ENCODE measurements around the gene CGNL1.
A peak's percentile ranks its signal among the peaks of the same experiment; 100 is the strongest.

The CGNL1 gene

DNA sequence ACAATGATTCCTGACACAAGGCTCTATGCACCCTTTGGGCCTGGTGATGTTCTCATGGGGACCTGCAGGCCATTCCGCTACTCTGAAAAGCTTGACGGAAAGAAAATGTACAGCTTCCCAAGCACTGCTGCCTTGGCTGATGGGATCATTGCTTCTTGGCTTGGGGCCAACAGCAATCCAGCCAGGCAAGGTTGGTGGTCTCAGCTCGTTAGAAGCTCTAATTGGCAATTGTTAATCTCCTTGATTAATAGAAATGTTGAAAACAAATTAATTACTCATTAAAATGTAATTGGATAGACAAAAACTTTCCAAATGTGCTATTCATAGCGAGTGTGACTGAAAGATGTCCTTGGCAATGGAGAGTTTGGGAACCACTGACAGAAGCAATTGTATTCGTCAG, 199.1 kb downstream of the CGNL1 start:
- DNase-seq (ENCODE audit: low spot score): no peak

DNA sequence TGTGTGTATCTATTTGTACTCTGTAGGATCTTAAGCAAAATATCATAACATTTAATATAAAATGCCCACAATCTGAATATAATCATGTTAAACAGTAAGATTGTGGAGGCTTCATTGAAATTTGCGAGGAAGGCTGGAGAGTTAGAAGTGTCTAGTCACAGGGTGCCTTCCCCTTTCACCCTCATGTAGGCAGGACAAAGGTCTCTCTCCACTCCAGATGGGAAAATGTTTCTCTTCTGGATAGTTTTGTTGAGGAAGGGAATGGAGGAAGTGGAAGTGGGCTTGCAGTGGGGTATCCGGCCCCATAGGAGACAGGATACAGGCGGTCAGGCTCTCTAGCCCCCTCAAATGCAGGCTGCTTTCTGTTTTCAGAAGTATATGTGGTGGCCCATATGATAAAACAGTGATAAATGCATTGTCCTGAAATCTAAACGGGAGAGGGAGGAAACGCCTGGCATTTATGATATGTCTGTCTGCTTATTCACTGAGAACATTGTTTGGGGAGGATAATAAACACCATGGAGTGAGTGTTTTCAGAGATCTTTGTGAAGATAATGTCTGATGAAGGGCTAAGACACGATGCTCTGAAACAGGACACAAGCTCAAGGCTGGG, 202.1 kb downstream of the CGNL1 start:
- no peak for DNase-seq (ENCODE audit: low spot score)

DNA sequence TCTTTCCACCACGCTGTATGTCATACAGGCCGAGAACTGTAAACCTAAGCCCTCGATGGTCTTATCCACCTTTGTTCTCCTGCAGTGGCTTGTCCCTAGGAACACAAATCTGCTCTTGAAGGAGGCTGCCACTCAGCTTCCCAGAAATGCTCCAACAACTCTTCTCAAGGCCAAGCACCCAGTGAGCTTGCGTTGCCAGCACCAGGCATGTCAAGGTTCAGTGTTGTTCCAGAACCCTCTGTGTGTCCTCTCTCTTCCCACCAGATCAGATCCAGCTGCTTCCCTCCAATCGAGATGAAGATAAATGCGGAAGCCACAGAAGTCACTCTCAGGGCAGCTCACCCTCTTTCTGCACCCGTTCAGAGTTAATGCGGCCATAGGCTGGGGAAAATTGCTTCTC, 204.1 kb downstream of the CGNL1 start:
- DNase-seq (ENCODE audit: low spot score): no peak

DNA sequence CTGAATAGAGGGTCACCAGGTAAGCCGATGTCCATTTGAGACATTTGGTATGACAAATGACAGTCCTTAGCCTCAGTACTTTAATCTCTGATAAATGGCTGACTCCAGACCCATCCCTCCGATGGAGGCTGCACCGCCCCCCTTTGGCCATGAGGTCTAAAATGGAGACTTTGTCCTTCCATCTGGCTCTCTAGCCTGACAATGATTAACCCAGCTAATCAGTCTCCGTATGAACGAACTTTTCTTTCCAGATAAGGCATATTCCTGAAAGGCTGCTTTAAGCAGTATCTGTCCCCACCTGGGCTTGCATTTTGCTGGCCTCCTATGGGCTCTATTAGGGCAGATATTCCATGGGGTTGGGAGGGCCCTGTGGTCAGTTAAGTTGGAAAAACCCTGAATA, 204.6 kb downstream of the CGNL1 start:
- peak; percentile 38 for DNase-seq (ENCODE audit: low spot score)

DNA sequence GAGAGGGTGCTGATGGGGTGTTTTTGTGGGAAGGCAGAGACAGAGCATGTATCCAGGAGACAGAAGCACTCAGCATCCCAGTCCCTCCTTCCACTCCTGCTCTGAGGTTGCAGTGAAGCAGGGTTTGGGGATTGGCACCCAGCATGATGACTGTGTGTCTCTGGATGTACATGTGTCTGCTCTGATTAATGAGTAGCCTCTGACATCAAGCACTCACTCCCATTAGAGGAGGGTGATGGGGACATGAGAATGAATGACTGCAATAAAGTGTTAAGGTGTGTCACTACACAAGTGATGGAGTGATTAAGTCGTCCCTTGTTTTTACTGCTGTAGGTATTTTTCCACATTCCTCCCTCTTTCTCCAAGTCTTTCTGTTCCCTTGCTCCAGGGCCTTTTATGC, 205.8 kb downstream of the CGNL1 start:
- no peak for DNase-seq (ENCODE audit: low spot score)

DNA sequence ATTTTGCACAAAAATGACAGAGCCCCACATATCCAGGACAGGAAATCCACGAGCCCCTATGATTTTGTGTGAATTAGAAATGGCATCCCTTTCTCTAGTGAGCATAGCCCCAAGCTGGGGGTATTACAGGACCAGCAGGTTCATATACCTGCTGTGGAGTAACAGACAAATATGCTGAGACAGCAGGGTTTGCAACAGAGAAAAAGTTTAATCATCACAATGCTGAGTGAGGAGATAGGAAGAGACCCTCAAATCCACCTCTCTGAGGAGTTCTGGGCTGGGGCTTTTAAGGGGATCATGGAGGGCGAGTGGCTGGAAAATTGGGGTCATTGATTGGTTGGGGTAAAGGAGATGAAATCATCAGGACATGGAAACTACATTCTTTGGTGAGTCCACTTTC, 207.0 kb downstream of the CGNL1 start:
- DNase-seq (ENCODE audit: low spot score): no peak

DNA sequence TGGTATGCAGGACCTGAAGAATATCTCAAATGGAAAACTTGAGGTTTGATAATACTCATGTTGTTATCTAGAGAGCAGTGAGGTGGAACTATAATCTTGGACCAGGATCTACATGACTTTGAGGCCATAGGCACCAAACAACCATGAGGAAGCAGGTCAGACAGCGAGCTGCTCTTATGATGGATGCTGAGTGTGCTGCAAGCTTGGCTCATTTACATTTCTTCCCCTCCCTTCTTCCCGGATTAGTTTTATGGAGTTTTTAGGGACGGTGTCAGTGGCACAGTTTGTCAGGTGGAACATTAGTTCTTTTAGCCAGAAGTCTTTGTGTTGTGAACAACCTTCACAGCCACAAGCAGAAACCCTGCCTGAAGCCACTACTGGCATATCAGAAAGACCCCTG, 207.4 kb downstream of the CGNL1 start:
- DNase-seq (ENCODE audit: low spot score): no peak

DNA sequence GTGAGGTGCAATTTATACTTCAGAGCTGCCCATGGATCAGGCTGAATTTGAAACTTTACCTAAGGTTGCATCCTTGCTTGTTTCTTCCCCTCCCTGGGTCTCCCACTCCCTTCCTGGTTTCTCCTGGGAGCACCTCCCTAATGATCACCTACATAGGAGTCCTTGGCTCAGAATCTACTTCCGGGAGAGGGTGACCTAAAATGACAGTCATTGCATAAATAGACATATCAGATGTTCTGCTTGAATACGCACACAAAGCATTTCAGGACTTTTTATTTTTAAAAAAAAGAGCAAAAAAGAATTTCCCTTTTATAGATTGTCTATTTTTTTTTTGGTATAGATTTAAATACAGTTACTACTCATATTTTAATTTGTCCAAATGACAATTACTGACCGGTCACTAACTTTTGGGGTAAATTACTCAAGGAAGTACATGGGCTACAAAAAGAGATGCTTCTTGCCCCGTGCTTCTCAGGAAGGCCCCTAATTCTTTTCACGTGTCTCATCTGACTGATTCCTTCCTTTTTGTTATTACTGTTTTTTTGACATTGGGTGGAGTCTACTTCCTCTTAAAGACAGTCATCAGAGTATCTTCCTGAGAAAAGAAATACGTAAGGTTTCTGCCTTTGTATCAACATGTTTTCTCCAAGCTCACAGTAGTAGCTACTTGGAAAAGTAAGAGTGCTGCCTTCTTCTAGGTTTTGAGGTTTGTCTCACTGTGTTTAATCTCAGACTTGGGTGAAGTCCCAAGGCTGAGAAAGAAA, 210.5 kb downstream of the CGNL1 start:
- DNase-seq (ENCODE audit: low spot score): no peak

DNA sequence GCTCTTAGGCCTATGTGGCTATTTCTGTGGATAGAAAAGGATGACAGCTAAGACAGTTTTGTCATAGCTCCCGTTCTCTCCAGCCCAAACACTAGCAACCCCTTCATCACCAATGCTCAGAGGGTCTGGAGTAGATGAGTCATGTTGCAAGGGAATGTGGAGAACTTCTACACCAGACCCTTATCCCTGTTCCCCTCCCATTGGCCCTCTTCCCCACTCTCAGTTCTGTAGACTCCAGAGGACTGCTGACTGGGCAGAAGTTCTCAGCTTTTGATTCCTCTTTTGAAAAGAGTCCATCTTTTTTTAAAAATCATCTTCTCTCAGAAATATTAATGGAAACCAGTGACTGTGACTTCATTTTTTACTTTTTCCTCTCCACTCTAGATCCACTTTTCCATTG, 213.0 kb downstream of the CGNL1 start:
- no peak for DNase-seq (ENCODE audit: low spot score)

DNA sequence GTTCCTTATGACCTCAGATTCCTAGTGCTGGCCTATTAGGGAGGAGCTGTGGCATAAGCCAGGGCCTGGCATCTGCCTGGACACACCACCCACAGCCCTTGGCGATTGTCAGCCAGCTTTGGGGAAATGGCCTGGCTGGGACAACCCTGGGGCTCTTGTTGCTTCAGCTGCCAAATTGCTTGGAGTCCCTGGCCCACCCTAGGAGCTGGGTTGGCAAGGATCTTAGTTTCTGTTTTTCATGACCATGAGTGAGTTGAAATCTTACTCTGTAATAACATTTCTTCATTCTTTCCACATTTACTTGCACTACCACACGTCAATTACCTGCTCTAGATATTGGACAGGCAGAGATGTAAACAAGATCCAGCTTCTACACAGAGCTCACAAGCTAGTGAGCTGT, 213.4 kb downstream of the CGNL1 start:
- DNase-seq (ENCODE audit: low spot score): no peak

DNA sequence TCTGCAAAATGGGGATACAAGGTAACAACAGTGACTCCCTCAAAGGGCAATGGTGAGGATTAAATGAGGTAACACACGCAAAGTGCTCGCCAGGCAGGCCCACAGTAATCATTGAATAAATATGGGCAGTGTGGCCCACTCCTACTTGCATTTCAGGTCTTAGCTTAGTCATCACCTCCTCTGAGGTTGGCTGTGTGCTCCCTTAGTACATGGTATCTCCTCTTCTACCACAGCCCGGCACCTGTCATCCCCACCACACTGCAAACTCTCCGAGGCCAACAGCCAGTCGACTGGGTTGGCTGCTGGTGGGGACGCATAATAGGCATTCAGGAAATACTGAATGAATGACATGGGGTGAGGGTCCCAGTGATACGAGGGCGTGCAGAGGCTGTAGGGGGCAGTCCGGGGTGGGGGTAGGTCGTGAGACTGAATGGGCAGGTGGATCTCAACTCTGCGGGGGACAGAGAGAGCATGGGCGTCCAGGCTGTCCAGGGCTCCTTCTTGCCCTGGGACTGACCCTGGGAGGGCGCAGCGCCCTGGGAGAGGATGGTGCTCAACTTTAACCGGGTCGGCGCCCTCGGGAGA, 215.0 kb downstream of the CGNL1 start:
- DNase-seq (ENCODE audit: low spot score): peak; percentile 30

DNA sequence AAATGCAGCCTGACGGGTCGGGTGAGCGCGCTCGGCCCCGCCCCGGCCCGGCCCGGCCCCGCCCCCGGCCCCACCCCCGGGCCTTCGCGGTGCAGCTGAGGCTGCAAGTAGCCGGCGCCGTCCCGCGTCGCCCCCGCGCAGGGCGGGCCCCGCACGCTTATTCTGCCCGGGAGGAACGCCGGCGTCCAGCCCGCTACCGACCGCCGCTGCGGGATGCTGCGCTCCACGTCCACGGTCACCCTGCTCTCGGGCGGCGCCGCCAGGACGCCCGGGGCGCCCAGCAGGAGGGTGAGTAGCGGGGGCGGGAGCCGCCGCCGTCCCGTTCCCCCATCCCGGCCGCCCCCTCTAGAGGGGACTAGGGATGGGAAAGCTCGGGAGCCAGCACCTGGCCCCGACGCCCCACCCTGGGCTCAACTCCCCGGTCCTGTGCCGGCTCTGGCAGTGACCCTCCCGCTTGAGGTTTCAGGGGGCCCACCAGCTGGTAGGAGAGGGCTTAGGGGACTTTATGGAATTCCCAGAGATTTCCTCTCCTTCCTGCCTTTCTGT, 215.6 kb downstream of the CGNL1 start, which contains the start of gene MYZAP:
MYZAP (plus strand) TSS at position 83 of the 546 bp plus-strand sequence; CDS start at position 214, 131 bp downstream.
- peak; percentile 76 for DNase-seq (ENCODE audit: low spot score)

DNA sequence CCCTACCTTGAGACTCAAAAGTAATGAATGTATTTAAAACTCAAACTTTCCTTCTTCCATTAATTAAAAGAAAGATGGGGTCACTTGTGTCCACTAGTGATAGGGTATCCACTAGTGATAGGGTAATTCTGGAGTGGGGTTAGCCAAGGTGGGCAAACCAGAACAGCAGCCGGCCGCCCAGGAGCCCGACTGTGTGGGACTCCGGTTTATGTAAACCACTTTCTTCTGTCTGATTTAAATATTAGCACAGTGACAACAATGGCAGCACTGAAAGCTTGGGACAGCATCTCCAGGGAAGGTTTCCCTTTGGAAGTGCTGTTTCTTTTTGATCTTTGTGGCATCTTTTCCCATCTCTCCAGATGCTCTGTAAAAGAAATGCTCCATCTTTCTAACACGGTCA, 216.1 kb downstream of the CGNL1 start:
- DNase-seq (ENCODE audit: low spot score): no peak

DNA sequence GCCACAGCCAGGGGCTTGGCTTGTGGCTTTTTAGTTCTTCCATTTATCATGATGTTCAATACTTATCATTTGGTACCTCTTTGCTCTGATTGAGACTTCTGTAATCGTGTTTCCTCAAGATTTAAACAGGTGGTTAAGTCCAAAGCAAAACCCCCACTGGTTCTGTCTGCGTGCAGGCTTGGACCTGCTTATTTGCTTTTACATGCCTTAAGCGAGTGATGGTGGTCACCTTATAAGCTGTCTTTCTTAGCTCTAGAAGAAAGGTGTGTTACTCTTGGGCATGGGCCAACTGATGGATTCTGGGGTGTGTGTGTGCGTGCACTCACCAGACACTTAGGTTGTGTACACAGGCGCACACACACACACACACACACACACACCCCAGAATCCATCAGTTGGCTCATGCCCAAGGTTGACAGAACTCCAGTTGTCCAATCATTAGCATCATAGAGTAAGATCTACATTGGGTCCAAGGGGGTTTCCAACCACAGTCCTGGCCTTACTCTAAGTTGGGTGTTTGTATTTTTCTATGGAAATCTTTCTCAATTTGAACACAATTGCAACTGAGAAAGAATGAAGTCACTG, 216.6 kb downstream of the CGNL1 start:
- DNase-seq (ENCODE audit: low spot score): no peak

DNA sequence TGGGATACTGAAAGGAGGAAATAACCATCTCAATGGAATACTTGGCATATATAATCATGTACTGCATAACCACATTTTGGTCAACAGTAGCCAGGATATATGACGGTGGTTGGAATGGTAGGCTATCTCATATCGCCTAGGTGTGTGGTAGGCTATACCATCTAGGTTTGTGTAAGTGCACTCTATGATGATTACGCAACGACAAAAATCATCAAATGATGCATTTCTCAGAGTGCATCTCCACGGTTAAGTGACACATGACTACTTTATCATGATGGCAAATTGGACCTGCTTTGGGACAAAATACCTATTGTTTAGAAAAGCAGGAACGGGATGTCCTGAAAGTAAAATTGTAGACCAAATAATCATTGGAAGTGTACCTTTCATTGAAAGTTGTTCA, 218.2 kb downstream of the CGNL1 start:
- DNase-seq (ENCODE audit: low spot score): no peak

DNA sequence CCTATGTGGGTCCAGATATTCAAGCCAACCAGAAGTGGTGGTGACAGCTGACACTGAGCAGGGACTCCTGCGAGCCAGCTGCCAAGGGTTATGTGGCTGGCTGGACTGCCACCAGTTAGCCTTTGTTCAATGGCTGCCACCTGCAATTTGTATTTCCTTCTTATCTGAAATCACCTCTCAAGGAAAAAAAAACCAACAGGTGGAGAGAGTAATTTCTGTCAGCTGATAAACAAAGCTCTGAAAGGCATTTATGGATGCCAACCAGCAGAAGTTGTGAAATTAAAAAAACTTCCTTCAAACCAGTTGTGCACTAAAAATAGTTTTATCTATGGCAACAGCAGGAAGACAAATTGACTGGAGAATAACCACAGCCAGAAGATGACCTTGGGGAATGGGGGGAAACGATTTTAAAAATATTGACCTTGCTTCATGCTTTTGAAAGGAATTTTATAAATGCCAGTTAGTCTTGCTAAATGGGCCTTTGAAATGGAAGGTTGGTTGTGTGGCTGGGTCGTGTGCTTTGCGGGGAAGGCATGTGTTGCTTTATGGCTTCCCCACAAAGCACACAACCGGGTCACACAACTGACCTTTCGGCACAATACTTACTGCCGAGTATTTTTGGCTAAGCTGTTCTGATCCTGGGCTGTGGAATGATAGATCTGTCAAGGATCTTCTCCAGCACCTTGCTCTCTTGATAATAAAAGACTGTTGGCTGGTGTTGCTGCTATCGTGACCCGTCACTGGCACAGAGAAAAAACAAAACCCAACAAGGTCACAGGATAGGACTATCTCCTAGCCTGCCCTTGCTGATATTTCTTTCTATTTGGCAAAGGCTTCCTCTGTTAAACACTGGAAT, 218.9 kb downstream of the CGNL1 start:
- DNase-seq (ENCODE audit: low spot score): no peak

DNA sequence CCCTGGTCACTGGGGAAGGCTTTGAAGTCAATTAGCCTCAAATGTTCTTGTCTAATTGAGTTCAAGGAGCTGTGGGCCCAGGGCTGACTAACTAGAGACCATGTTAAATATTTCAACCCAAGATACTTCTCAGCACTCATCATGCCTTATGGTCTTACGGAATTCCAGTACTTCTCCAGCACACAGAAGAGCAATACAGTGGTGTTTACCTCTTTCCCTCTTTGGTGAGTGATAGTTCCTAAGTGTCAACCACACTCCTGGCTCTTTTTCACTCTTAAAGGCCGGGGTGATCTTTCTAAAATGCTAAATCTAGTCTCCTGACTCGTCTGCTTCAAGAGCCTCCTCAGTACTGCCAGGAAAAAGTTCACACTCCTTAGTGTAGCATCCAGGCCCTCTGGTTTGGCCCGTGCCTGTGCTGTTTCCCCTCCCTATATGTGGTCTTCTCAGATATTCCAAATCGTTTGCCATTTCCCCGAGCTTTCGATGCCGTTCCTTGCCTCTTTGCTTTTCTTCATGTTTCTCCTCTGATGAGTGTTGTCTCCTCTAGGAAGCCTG, 220.1 kb downstream of the CGNL1 start:
- no peak for DNase-seq (ENCODE audit: low spot score)

DNA sequence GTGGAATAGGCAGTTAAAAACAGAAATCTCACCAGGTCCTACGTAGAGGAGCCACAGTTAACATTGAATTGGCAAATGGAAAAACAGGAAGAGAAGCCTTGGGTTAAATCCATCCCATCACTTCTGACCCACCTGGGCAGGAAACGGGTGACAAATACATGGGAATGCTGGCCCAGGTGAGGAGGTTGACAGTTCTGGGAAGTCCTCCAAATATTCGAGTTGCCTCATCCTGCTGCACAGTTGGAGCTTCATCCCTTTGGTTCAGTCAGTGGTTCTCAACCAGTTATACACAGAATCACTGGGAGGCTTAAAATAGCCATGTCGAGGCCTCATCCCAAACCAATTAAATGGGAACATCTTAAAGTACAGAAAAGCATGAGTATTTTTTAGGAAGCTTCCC, 220.7 kb downstream of the CGNL1 start:
- DNase-seq (ENCODE audit: low spot score): no peak

DNA sequence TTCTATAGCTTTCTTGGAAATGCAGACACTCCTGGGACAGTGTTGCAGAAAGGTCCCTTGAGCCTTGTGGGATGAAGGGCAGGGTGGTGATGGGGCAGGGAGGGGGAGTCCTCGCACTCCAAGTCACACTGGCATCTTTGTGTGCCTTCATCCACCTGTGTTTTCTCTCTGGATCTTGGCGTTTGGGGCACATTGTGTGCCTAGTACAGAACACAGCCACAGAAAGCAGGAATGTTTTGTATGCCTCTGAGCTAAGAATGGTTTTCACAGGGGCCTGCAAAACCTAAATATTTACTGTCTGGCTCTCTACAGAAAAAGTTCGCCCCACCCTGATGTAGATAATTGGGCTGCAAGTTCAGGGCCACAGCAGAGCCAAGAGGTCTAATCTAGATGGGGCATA, 221.1 kb downstream of the CGNL1 start:
- no peak for DNase-seq (ENCODE audit: low spot score)

DNA sequence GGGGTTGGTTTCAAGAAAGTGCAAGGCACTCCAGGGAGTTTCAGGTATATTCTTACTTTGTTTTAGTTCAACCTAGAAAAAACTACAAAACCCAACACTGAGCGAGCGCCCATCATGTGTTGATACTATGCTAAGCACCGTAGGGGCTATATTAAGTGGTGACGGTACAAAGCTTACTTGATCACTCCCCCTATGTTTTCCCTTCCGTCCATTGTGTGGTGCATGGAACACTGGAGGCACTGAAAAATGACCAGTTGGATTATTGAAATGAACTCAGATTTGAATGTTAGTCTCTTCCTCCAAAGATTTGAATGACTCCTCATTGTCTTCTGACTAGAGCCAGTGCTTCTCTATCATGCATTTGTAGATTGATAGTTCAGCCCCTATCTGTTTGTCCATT, 222.0 kb downstream of the CGNL1 start:
- no peak for DNase-seq (ENCODE audit: low spot score)

DNA sequence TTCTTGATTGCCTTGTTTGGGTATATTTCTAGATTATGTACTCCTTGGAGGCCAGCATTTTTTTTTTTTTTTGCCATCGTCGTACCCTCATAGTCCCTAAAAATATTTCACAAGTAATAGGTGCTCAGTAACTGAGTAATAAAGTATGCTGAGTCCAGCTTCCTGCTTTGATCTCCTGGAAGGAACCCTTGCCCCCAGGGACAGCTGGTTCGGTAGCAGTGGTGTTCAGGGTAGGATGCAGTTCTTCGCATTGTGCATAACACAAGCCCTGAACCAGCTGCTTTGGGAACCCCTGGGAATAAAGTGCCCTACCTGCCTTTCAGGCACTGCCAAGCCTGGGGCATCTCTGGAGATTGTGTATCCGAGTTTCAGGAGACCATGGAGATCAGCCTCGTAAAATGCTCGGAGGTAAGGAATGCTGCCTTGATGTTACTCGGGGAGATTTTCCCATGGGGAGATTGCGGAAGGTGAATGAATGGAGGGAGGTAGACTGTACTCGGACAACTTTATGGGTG, 223.0 kb downstream of the CGNL1 start:
- DNase-seq (ENCODE audit: low spot score): no peak
